ENCODE results near the gene SMAD3.

- TF ChIP-seq CTCF (IDR thresholded peaks at IDR 0.05): no peak
- no peak for TF ChIP-seq POLR2A (IDR thresholded peaks at IDR 0.05)
Observed at GRCh38 chr15:67201136-67201535, 135.7 kb downstream of the SMAD3 start.

Data from body of pancreas (tissue), 4 donors.